ENCODE measurements around the gene GALNT10. TPM values are rescaled to one million over a fixed set of nuclear protein-coding genes. Genes with fewer than 3 reads are reported as not detected.

The GALNT10 gene
- total RNA-seq, 1 donor = 46.5 TPM

DNA sequence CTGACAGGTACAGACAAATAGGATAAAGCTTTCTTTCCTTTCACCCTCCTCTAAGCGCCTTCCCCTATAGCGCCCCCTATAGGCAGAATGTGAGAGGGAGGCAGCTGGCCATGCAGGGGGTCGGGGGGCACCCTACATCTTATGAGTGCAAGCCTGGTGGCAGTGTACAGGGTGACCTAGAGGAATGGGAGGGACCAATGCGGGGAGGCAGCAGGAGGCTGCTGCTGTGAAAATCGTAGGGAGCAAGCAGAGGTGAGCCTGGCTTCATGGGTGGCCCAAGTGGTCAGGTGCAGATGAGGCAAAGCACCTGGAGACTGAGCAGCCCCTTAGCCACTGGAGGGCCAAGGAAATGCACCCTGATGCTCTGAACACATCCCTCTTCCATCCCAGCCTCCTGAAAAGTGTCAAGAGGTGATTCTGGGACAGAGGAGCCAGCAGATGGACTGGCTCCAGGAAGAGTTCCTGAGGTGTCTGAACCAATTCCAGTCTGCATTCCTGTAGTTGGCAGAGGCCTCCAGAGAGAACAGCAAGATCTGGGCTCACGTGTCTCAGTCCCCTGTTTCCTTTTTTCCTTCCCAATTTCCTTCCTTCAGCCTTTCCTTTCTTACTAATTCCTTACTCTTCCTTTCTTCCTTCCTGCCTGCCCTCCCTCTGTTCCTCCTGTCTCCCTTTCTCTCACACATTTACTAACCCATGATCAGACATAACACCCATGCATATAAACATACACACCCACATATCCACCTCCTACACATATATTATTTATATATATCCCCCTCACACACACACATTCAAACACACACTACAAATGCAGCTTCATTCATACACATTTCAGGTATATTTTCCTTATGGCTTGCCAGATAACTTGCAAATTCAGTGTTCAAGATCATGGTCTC lies 32.8 kb upstream of the GALNT10 start:
- H3K4me3 ChIP-seq (ENCODE audit: low read depth, low read length) = no peak overlapping the region
- TF ChIP-seq, protein P1, sequence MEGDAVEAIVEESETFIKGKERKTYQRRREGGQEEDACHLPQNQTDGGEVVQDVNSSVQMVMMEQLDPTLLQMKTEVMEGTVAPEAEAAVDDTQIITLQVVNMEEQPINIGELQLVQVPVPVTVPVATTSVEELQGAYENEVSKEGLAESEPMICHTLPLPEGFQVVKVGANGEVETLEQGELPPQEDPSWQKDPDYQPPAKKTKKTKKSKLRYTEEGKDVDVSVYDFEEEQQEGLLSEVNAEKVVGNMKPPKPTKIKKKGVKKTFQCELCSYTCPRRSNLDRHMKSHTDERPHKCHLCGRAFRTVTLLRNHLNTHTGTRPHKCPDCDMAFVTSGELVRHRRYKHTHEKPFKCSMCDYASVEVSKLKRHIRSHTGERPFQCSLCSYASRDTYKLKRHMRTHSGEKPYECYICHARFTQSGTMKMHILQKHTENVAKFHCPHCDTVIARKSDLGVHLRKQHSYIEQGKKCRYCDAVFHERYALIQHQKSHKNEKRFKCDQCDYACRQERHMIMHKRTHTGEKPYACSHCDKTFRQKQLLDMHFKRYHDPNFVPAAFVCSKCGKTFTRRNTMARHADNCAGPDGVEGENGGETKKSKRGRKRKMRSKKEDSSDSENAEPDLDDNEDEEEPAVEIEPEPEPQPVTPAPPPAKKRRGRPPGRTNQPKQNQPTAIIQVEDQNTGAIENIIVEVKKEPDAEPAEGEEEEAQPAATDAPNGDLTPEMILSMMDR (IDR thresholded peaks at IDR 0.05; ENCODE audit: insufficient read depth, low read length) = peak; percentile 26
- DNase-seq (ENCODE audit: low read depth) = no peak

DNA sequence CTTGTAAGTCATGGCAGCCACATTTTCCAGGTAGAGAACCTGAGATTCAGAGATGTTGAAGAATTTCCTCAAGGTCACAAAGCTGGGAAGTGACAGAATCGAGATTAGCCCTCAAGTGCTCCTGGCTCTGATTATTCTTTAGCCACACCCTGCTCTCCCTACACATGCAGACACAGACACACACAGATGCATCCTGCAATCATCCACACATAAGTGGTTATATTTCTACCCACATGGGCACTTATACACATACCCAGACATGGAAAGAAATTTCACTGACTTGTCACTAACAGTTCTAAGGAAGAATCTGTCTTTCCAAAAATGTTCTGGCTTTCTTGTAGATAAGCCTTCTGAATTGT lies 32.2 kb upstream of the GALNT10 start:
- TF ChIP-seq, protein P1 (IDR thresholded peaks at IDR 0.05; ENCODE audit: insufficient read depth, low read length) = no peak
- no peak for DNase-seq (ENCODE audit: low read depth)
- H3K4me3 ChIP-seq (ENCODE audit: low read depth, low read length) = no peak overlapping the region

DNA sequence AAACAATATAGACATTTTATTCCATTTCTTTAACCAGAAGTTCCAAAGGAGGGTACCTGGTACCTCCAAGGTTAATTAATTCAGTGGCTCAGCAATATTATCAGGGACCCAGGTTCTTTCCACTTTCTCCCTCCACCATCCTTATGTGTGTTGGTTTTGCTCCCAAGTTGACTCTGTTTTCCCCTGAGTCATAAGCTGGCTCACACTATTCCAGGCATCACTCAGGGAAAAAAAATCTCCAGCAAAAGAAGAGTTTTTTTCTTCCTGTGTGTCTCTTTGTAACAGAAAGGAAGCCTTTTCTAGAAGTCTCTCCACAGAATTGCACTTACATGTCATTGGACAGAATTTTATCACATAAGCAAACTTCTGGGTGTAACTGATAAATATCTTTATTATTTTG lies 31.2 kb upstream of the GALNT10 start:
- DNase-seq (ENCODE audit: low read depth) = peak; percentile 38
- TF ChIP-seq, protein P1 (IDR thresholded peaks at IDR 0.05; ENCODE audit: insufficient read depth, low read length) = no peak
- no peak overlapping the region for H3K4me3 ChIP-seq (ENCODE audit: low read depth, low read length)

DNA sequence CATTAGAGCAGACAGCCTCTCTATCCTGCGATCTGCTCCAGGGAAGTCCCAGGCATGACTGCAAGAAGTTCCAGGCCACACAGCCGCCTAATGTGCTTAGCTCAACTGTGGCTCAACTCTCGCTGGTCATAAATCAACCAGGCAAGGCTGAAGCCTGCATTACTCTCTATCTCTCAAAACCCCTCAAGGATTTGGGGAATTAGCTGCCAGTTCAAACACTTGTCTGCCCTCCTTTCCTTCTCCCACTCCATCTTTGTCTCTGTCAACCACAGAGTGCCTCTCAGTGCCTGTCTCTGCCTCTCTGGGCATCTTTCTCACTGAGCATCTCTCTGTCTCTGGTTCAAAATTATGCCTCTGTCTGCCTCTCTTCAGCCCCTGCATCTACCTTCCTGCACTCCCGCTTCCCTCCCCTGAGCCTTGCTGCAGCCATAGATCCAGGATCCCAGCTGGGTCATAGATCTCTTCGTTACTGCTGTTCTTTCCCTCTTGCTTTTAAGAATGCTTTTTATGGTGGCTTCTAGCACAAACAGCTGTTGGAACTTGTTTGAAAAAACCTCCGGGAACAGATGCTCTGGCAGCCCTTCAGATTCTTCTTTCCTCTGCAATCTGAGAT lies 27.9 kb upstream of the GALNT10 start:
- DNase-seq (ENCODE audit: low read depth) = no peak

DNA sequence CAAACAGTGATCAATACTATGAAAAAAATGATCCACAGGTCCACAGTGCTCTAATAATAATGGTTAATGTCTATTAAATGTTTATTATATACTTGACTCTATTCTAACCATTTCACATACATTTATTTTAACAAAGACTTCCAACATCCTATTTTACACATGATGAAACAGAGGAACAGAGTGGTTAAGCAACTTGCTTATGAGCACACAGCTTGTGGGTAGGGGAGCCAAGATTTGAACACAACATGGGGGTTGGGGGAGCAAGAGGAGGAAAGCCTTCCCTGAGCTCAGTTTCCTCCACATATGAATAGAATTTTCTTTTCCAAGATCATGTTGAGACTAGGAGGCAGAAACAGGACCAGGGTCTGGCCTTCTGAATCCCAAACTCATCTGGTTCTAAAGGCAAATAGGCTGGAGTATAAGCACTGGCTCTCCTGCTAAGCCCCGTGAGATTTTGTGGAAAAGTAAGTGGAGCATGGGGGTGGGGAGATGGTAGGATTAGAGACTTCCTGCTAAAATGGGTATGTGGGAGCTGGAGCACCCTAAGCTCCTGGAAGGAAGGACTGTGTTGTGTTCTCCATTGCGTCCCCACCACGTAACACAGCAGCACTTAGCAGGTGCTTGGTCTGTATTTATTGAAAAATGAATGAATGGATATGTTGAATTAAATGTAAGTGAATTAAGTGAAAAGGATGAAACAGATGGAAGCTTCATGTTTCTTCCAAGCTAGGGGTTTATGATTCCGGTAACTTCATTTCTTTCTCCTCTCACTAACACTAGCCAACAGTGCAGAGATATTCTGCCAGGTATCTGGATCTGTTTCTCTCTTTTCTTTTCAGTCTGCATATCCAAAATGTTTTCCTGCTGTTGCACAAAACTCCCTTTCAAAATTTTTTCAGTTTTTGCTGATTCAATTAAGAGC lies 26.9 kb upstream of the GALNT10 start:
- no peak for DNase-seq (ENCODE audit: low read depth)
- H3K4me3 ChIP-seq (ENCODE audit: low read depth, low read length) = no peak overlapping the region
- TF ChIP-seq, protein P1 (IDR thresholded peaks at IDR 0.05; ENCODE audit: insufficient read depth, low read length) = no peak

More for the DNA sequence above, 27.9 kb upstream of the GALNT10 start:
- TF ChIP-seq, protein P1 (IDR thresholded peaks at IDR 0.05; ENCODE audit: insufficient read depth, low read length) = no peak
- H3K4me3 ChIP-seq (ENCODE audit: low read depth, low read length) = no peak overlapping the region

DNA sequence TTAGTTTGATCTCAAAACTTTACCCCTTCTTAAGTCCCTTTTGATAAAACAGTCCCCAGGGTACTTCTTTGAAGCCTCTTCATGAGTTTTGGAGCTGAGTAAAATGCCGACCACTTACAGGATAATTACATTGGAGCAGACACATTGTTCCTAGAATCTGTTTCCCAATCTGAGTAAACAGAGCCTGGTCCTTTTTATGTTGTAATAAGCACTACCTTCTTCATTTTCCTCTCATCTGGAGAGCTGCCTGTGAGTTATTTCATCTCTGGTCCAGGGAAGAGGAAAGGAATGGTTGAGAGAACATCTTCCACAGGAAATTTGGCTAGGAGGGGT lies 26.3 kb upstream of the GALNT10 start:
- no peak overlapping the region for H3K4me3 ChIP-seq (ENCODE audit: low read depth, low read length)
- DNase-seq (ENCODE audit: low read depth) = no peak
- TF ChIP-seq, protein P1 (IDR thresholded peaks at IDR 0.05; ENCODE audit: insufficient read depth, low read length) = no peak

Measured in fibroblast of the aortic adventitia (primary cell).